ENCODE results near the gene STXBP5L.

DNA sequence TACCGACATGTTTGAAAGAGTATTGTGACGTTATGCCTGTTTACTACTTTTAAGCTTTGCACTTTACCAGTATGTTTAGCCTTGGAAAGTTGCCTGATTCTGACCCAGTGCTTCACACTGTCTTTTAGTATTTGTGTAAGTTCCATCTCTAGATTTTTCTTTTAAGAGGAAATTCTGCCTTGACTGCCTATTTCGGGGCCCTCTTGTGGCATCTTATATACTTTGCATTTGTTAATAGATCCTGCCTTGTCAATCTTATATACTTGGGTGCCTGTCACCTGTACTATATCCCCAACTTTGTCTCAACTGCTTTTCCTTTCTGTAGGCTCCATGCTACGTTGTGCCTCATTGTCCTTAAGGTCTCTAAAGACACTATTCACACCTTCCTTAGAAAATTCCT lies 244.6 kb downstream of the STXBP5L start:
- TF ChIP-seq, protein P1, sequence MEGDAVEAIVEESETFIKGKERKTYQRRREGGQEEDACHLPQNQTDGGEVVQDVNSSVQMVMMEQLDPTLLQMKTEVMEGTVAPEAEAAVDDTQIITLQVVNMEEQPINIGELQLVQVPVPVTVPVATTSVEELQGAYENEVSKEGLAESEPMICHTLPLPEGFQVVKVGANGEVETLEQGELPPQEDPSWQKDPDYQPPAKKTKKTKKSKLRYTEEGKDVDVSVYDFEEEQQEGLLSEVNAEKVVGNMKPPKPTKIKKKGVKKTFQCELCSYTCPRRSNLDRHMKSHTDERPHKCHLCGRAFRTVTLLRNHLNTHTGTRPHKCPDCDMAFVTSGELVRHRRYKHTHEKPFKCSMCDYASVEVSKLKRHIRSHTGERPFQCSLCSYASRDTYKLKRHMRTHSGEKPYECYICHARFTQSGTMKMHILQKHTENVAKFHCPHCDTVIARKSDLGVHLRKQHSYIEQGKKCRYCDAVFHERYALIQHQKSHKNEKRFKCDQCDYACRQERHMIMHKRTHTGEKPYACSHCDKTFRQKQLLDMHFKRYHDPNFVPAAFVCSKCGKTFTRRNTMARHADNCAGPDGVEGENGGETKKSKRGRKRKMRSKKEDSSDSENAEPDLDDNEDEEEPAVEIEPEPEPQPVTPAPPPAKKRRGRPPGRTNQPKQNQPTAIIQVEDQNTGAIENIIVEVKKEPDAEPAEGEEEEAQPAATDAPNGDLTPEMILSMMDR (IDR thresholded peaks at IDR 0.05; ENCODE audit: poor library complexity, severe bottlenecking) = peak; percentile 43
- TF ChIP-seq SMC3 (conservative IDR thresholded peaks at IDR 0.05; ENCODE audit: poor library complexity) = peak; percentile 34
- no peak for TF ChIP-seq TAF1 (IDR thresholded peaks at IDR 0.05; ENCODE audit: low read depth)
